ENCODE results near the gene PCBP4.

The PCBP4 gene

GRCh38 chr3:51960386-51960785 is 6.9 kb downstream of the PCBP4 start:
- no peak for TF ChIP-seq CTCF (IDR thresholded peaks at IDR 0.05)
- no peak overlapping the region for H3K27ac ChIP-seq
- H3K4me3 ChIP-seq: no peak overlapping the region
- DNase-seq (ENCODE audit: low spot score): no peak

GRCh38 chr3:51959651-51960050 is 7.6 kb downstream of the PCBP4 start:
- Histone ChIP-seq H3K4me3 (no peak overlapping the region), H3K27ac (no peak overlapping the region)
- DNase-seq (ENCODE audit: low spot score): no peak
- TF ChIP-seq CTCF (IDR thresholded peaks at IDR 0.05): no peak

- TF ChIP-seq CTCF (IDR thresholded peaks at IDR 0.05): no peak
- DNase-seq (ENCODE audit: low spot score): no peak
- no peak overlapping the region for H3K27ac ChIP-seq
Observed at GRCh38 chr3:51958603-51959521, 8.4 kb downstream of the PCBP4 start.

GRCh38 chr3:51957520-51958205 is 9.6 kb downstream of the PCBP4 start:
- no peak overlapping the region for H3K4me3 ChIP-seq
- TF ChIP-seq CTCF (IDR thresholded peaks at IDR 0.05): no peak
- no peak for DNase-seq (ENCODE audit: low spot score)
- H3K27ac ChIP-seq: no peak overlapping the region

More at GRCh38 chr3:51958603-51959521, 8.4 kb downstream of the PCBP4 start:
- no peak overlapping the region for H3K4me3 ChIP-seq

GRCh38 chr3:51955893-51956770 is 11.1 kb downstream of the PCBP4 start:
- no peak for DNase-seq (ENCODE audit: low spot score)
- peak; percentile 38 for TF ChIP-seq CTCF (IDR thresholded peaks at IDR 0.05)
- Histone ChIP-seq H3K27ac (peak overlapping the region; percentile 62 to 67), H3K4me3 (peak overlapping the region; percentile 59)

- Histone ChIP-seq H3K27ac (peak within 1 kb of the TSS; percentile 62 to 67), H3K4me3 (peak within 1 kb of the TSS; percentile 59)
- DNase-seq (ENCODE audit: low spot score): no peak
- TF ChIP-seq CTCF (IDR thresholded peaks at IDR 0.05): no peak
Observed at GRCh38 chr3:51955175-51955892, 11.9 kb downstream of the PCBP4 start, which contains the start of gene GPR62. Gene GPR62, plus strand, starts transcription at chr3:51955381. Its CDS starts 272 bp downstream, at chr3:51955653.

Measured in coronary artery (tissue), 2 donors.